HG02943 (cell line): ENCODE measurements around the gene NDUFB3.

Source experiments
- ATAC-seq: cut with Tn5 transposase; IDR thresholded peaks from one replicate; pipeline ENCODE4 v1.9.1; 2021; ENCODE audit warnings: mild to moderate bottlenecking, low read depth, moderate library complexity; ENCODE audit not compliant: unreplicated experiment

The NDUFB3 gene

DNA sequence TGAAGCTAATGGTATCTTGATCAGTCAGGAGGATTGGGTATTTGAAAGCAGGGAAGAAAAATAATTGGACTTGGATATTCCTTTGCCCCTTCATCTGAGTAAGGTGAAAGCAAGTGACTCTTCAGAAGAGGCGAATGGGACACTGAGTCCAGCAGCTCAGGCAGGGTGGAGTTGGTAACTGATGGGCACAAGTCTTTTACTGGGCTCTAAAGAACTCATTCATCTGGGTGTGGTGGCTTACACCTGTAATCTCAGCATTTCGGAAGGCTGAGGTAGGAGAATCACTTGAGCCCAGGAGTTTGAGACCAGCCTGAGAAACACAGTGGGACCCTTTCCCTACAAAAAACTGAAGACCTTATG is 55.3 kb downstream of the NDUFB3 start:
- no peak for ATAC-seq

- no peak for ATAC-seq
Observed at GRCh38 chr2:201127570-201127969, 55.8 kb downstream of the NDUFB3 start.

- ATAC-seq = no peak
Observed at GRCh38 chr2:201128033-201128432, 56.2 kb downstream of the NDUFB3 start.

- ATAC-seq = no peak
Observed at GRCh38 chr2:201128933-201129505, 57.2 kb downstream of the NDUFB3 start.

DNA sequence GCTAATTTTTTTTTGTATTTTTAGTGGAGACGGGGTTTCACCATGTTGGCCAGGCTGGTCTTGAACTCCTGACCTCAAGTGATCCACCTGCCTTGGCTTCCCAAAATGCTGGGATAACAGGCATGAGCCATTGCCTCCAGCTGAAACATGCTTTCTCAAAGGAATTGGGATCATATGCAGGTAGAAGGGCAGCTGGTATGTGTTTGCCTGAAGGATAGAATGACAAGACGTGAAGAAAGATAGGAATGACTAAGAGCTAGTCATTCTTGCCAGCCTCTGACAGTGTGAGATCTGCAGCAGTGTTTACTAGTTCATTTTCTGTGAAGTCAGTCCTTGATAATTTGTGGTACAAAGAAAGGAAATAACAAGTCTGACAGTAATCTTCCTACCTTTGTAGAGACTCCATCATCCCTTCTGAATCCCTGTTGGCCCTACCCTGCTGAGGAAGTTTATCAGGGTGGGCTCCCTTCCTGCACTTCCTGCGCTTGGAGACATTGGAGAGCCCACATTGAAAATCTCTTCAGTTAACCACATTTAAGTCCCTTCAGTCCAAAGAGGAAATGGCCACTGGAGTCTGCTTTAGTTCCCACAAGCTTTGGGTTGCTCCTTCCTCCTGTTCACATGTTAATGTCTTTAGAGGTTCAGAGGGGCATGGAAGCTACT is 58.9 kb downstream of the NDUFB3 start:
- ATAC-seq = no peak

GRCh38 chr2:201132518-201132917 is 60.7 kb downstream of the NDUFB3 start:
- ATAC-seq = no peak
